ENCODE data around the gene CCDC39.
"Not testable (repeated sequence)": the region's sequence is repeated elsewhere in the genome, so short reads cannot be mapped to it uniquely, and the experiment has no call there.

The CCDC39 gene

GRCh38 chr3:180619723-180620122 lies 59.6 kb downstream of the CCDC39 start:
- no peak for DNase-seq

- DNase-seq: not testable (repeated sequence)
These were observed 60.7 kb downstream of the CCDC39 start for GRCh38 chr3:180618563-180618962.

GRCh38 chr3:180617049-180617448 lies 62.2 kb downstream of the CCDC39 start:
- no peak for DNase-seq

- no peak for DNase-seq
These were observed 63.3 kb downstream of the CCDC39 start for GRCh38 chr3:180615954-180616353.

- DNase-seq: no peak
These were observed 66.9 kb downstream of the CCDC39 start for GRCh38 chr3:180612364-180612763.

GRCh38 chr3:180611006-180611405 lies 68.3 kb downstream of the CCDC39 start:
- DNase-seq: no peak

- peak; percentile 97 for DNase-seq
These were observed 77.3 kb downstream of the CCDC39 start, which contains the start of gene TTC14 for GRCh38 chr3:180601688-180602666. Gene TTC14, plus strand, starts transcription at chr3:180602163. Its CDS starts 99 bp downstream, at chr3:180602262.

- DNase-seq: no peak
These were observed 78.8 kb downstream of the CCDC39 start for GRCh38 chr3:180600473-180600872.

GRCh38 chr3:180595559-180595935 lies 83.7 kb downstream of the CCDC39 start:
- DNase-seq: no peak

GRCh38 chr3:180594631-180595558 lies 84.4 kb downstream of the CCDC39 start:
- DNase-seq: peak; percentile 53

- DNase-seq: not testable (repeated sequence)
These were observed 85.7 kb downstream of the CCDC39 start for GRCh38 chr3:180593631-180594030.

- DNase-seq: no peak
These were observed 88.9 kb downstream of the CCDC39 start for GRCh38 chr3:180590396-180590795.

GRCh38 chr3:180580934-180581333 lies 98.4 kb downstream of the CCDC39 start:
- no peak for DNase-seq

GRCh38 chr3:180575571-180575970 lies 103.7 kb downstream of the CCDC39 start:
- no peak for DNase-seq

- DNase-seq: no peak
These were observed 107.3 kb downstream of the CCDC39 start for GRCh38 chr3:180571831-180572598.

- DNase-seq: no peak
These were observed 109.1 kb downstream of the CCDC39 start for GRCh38 chr3:180570238-180570637.

GRCh38 chr3:180564676-180565075 lies 114.6 kb downstream of the CCDC39 start:
- DNase-seq: no peak
